Fibroblast of skin of left quadriceps (primary cell): ENCODE results near the gene SH3RF1.

Experiments used
- DNase-seq, 2 experiments: peaks; one replicate each; pipeline ENCODE4 v3.0.0-alpha.2; 2013; ENCODE audit warnings: low read depth in 2 of 2

The SH3RF1 gene

GRCh38 chr4:169133932-169134331 is 136.8 kb downstream of the SH3RF1 start:
- no peak for DNase-seq

DNA sequence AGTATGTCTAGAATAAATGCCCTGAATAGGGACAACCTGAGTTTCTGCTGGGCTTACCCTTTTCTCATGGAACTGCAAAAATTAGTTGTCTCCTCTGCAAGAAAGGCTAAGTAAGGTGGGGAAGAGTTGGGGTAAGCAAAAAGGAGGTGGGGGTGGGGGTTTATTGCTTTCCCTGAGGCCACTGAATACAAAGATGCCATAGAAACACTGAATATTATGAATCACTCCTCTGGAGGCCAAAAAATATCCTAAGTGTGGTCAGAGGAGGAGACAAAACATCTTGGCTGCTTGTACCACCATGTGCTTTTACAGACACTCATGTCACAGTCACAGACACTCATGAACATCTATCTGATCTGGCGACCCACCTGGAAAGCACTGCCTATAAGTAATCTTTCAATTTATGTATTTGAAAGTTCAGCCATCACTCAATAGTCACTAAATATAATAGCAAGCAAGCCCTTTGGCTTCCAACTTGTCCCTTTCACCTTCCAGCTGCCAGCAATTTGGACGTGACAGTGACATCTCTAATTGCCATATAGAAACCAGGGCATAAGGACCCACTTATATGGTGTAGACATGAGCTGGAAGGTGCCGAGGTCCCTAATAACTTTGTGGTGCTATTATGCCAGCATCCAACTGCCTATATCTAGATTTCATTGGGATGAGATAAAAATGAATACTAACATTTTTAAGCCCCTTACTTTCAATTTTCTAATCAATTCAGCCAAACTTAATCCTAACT is 138.0 kb downstream of the SH3RF1 start:
- DNase-seq = no peak

- no peak for DNase-seq
Measured at GRCh38 chr4:169131556-169132208, 139.1 kb downstream of the SH3RF1 start.

GRCh38 chr4:169128902-169129301 is 141.9 kb downstream of the SH3RF1 start:
- peak; percentile 73 to 74 for DNase-seq

- no peak for DNase-seq
Measured at GRCh38 chr4:169127314-169127713, 143.4 kb downstream of the SH3RF1 start.

GRCh38 chr4:169124661-169125060 is 146.1 kb downstream of the SH3RF1 start:
- no peak for DNase-seq

DNA sequence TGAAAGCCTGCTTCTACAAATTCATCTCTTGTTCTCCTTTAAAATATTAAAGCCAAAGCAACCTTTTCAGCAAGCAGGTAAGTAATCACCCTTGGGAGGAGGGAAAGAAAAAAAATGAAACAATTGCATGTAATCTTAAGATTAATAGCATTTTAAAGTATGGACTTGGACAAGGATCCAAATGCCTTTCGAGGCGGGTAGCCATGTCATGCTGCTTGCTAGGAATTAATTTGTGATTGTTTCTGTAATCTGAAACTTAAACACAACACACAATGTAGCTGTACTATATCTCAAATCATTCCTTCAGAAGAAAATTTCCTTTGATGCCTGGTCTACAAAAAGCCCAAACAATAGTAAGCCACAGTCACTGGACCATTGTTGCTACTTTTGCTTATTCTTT is 148.3 kb downstream of the SH3RF1 start:
- no peak for DNase-seq

- no peak for DNase-seq
Measured at GRCh38 chr4:169121861-169122382, 148.8 kb downstream of the SH3RF1 start.

DNA sequence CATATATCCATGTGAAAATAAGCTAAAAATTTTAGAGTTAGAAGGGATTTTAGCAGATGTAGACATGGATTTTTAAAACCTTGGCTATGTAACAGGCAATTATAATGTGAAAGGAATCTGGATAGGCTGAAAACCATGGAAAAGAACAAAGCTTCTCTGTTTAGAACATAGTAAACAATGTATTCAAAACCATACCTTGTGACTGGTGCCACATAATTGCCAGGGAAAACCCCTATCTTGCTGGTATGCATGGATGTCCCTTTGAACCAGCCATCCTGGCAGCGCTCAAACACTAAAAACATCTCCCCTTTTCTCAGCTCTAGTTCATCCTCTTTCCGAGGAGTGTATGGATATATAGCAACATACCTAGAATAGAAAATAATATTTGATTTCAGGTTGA is 150.1 kb downstream of the SH3RF1 start:
- DNase-seq = no peak

DNA sequence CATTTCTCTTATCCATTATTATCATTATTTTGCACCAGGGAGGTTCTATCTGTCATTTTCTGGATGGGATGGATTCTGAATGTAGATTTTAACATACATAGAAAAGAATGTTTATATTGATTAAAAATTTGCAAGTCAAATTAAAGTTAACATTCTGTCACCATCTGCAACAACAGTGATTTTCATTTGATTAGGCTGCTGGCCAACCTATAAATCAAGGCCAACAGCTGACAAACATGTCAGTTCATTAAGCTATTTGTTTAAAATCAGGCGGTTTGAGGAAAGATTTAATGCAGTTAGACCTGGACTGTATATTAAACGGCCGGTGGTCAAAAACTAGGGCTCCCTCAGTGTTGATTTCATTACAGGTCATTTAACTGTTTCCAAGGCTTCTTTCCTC is 151.2 kb downstream of the SH3RF1 start:
- no peak for DNase-seq

- peak; percentile 56 to 69 for DNase-seq
Measured at GRCh38 chr4:169117591-169118081, 153.1 kb downstream of the SH3RF1 start.

DNA sequence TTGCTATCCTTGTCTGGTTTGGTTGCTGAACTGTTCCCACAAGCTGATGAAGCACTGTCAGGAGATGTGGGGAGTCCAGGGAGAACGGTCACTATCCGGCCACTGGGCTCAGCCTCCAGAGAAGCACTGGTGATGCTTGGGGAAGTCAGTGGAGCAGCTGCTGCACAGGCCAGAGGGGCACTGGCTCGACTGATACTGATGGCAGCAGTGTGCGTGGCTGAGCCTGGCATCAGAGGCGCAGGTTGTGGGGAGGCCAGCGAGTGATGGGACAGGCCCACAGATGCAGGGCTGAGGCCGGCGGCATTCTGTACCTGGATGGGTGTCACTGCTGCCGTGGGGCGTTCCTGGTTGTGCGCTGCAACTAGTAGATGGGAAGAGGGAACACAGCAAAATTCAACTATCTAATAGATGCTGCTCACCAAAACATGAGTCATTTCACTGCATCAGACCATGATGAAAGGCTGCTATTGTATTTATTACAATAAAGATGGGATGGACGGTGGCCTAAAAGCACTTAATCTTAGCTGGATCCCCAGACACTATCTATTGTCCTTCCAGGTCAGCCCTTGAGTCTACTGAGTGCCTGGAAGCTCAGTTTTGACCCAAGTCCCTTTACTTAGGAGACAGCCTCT is 154.4 kb downstream of the SH3RF1 start:
- DNase-seq = peak in 1 of 2 experiments; percentile 6

- DNase-seq = peak; percentile 92
Measured at GRCh38 chr4:169115897-169116254, 154.9 kb downstream of the SH3RF1 start.

DNA sequence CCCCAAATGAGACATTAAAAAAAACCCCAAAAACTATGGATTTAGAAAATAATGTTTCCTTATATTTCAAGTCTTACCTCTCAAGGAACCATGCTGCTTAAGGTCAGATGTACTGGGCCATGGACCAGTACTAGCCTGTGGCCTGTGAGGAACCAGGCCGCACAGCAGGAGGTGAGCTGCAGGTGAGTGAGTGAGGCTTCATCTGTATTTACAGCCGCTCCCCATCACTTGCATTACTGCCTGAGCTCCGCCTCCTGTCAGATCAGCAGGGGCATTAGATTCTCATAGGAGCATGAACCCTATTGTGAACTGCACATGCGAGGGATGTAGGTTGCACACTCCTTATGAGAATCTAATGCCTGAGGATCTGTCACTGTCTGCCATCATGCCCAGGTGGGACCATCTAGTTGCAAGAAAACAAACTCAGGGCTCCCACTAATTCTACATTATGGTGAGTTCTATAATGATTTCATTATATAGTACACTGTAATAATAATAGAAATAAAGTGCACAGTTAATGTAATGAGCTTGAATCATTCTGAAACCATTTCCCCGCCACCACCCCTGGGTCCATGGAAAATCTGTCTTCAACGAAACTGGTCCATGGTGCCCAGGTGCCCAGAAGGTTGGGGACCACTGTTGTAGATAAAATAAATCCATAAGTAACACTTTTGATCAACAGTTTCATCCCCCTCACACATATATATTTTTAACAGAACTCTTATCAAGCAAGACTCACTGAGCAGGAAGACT is 155.4 kb downstream of the SH3RF1 start:
- DNase-seq = no peak

GRCh38 chr4:169114341-169114974 is 156.3 kb downstream of the SH3RF1 start:
- DNase-seq = no peak

DNA sequence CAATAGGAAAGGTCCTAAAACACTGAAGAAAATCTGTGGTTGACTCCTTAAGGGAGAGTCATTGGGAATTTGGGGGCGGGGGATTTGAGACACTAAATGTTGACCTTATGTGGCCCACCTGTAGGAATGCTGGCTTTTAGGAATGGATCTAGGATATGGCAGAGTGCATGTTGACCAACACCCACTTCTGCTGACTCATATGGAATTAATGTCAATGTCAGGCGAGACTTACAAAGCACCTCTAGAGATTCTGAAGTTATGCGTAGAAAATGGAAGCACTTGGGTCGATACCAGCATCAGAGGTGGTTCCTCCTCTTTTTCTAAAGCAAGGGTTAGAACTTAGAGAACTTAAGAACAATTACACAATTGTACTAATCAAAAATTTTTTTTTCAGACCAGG is 160.1 kb downstream of the SH3RF1 start:
- no peak for DNase-seq

GRCh38 chr4:169109035-169109675 is 161.6 kb downstream of the SH3RF1 start:
- DNase-seq = no peak

DNA sequence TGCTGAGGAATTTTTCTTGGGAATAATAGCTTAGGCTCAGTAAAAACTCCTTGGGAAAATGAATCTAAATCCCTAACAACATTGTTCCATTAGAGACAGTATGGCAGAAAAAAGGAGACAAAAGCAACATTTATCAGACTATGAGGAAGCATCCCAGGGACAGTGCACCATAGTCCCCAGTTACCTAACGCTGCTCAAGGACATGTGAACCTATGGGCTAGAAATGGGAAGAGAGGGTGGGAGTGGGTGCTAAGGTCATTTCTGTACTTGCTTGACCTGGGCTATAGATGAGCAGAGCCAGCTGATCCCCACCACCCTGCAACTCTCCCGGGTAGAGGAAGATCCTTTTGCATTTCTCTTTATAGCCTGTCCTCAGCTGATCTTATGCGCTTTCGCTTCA is 162.5 kb downstream of the SH3RF1 start:
- no peak for DNase-seq

GRCh38 chr4:169107528-169107927 is 163.2 kb downstream of the SH3RF1 start:
- DNase-seq = no peak

GRCh38 chr4:169106696-169107229 is 164.0 kb downstream of the SH3RF1 start:
- no peak for DNase-seq

- DNase-seq = no peak
Measured at GRCh38 chr4:169105620-169106019, 165.1 kb downstream of the SH3RF1 start.
